Right ventricle myocardium inferior (tissue), 1 donor: ENCODE data around the gene EIF4G3. TPM values are rescaled to one million over a fixed set of nuclear protein-coding genes. Genes with fewer than 3 reads are reported as not detected.
"Not testable (repeated sequence)": the region's sequence is repeated elsewhere in the genome, so short reads cannot be mapped to it uniquely, and the experiment has no call there.

Experiments used
- ATAC-seq: fragments of 200-7000 bp; cut with Tn5 transposase; one replicate; pipeline ENCODE4 v1.9.1; 2020; ENCODE audit warnings: mild to moderate bottlenecking, moderate library complexity
- DNase-seq: peaks from one replicate; pipeline ENCODE4 v3.0.0; 2021; ENCODE audit errors: missing footprints
- intact Hi-C: fragments of 100-400 bp; cut with DNase I; formaldehyde crosslinking; loops from one replicate; pipeline ENCODE4 v1.11.0; 2022
- total RNA-seq: library from RNA; stranded (reverse); fragmentation: NEBNext Ultra II Directional; extraction: Animal tissue kit (Norgen Biotek cat#: 25700); gene quantifications from one replicate; pipeline ENCODE4 v1.2.1, GENCODE V29; 2021
- donor health status: DM: no; HTN: yes; CAD: no; lungs with severe emphysema.

EIF4G3 gene
- total RNA-seq, 1 donor from 2014 or later, result 25.6 TPM

GRCh38 chr1:20949871-20950590 lies 226.7 kb downstream of the EIF4G3 start:
- ATAC-seq, result no peak
- intact Hi-C loops, result no loop called here
- DNase-seq, result no peak

DNA sequence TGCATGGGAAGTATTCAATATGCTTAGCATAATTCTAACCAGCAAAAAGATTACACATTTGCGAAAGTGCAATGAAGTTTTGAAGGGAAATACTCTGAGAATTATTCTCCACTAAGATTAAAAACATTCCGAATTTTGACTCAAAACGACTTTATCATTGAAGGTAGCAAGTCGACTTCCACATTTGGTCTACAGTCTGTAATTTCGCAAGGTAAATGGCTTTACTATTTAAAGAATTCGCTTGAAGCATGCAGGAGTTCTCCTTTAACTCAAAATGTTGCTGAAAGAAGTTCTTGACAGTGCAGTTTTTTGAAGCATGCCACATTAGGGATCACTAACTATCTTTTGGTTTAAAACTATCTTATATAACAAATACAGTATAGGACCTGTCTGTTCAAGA lies 228.6 kb downstream of the EIF4G3 start:
- intact Hi-C loops, result no loop called here
- no peak for ATAC-seq

DNA sequence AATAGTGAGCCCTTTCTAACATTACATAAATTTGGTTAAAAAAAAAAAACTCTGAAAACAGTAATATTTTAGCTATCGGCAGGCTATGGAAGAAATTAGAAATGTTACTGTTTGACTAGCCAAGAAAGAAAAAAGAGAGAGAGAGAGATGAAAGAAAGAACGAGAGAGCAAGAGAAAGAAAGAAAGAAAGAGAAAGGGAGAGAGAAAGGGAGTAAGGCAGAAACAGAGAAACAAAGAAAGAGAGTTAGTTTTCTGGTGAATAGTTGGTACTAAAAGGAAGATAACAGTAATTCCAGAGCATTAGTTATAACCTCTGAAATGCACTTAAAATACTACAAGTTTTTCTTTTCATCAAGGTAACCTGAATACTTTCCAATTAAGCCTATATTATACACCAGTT lies 229.3 kb downstream of the EIF4G3 start:
- ATAC-seq (no peak), DNase-seq (no peak)
- intact Hi-C loops, result no loop called here

More for the DNA sequence above, 228.6 kb downstream of the EIF4G3 start:
- no peak for DNase-seq

- no peak for ATAC-seq
- no peak for DNase-seq
- intact Hi-C loops, result no loop called here
These were observed 240.1 kb downstream of the EIF4G3 start for GRCh38 chr1:20936621-20937020.

DNA sequence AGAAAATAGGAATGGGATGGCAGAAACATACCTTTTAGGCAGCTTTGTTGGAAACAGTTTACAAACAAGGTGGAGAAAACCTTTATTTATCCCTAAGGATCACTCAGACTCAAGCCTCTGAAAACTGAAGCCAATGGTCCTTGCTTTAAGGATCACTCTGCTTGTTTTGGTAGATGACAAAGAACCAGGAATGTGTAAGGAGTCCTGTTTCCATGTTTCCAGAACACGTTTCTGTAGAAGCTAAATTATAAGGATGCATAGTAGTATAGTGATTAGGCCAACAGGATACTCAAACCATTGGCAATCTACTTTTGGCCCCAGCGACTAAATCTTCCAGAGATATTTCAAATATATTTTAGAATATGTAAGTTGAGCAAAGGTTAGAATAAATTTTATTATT lies 240.5 kb downstream of the EIF4G3 start:
- intact Hi-C loops, result no loop called here
- no peak for ATAC-seq
- no peak for DNase-seq

DNA sequence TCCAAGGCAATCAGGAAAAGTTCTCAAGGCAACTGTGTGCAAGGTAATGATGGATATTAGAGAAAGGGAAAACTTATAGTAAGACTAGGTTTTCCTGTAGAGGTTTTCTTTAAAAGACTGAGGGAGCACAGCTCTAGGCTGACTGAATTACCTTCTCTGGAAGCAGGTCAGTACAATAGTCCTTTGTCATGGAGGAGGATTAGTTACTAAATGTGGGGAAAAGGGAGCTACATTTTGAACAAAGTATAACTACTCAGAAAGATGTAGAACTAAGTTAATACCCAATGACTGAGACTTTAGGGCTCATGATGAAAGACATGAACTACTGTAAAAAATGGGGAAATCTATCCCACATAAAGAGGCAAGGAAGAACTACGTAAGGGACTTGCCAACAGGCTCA lies 241.0 kb downstream of the EIF4G3 start:
- intact Hi-C loops, result no loop called here
- no peak for DNase-seq
- ATAC-seq, result no peak

DNA sequence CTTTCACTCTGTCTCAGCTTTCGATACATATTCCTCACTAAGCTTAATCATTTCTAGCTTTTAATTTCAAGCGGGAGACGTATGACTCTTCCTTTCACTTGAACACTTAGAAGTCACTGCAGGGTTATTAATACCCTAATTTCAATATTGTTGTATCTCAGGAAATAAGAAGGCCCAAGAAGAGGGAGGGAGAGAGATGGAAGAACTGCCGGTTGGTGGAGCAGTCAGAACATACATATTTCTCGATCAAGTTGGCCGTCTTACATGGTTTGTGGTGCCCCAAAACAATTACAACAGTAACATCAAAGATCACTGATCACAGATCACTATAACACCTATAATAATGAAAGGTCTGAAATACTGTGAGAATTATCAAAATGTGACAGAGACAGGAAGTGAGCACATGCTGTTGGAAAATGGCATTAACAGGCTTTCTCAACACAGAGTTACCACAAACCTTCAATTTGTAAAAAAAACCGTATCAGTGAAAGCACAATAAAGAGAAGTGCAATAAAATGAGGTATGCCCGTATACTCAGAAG lies 244.2 kb downstream of the EIF4G3 start:
- ATAC-seq, result no peak
- intact Hi-C loops, result no loop called here

GRCh38 chr1:20931930-20932436 lies 244.7 kb downstream of the EIF4G3 start:
- intact Hi-C loops, result no loop called here
- ATAC-seq (no peak), DNase-seq (no peak)

More for the DNA sequence above, 244.2 kb downstream of the EIF4G3 start:
- no peak for DNase-seq

- ATAC-seq (no peak), DNase-seq (no peak)
- intact Hi-C loops, result no loop called here
These were observed 246.3 kb downstream of the EIF4G3 start for GRCh38 chr1:20930427-20930826.

DNA sequence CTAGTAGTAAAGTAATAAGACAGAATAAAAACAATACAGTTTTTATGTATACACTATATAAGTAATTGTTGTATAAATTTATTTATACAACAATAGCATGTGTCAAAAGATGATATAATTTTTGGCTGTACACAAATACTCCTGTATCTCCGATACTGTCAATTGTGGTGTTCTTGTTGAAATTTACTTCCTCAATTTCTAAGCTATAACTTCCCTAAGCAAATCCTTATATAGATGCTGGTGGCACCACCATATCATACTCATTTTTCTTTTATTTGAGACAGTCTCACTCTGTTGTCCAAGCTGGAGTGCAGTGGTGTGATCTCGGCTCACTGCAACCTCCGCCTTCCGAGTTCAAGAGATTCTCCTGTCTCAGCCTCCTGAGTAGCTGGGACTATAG lies 248.6 kb downstream of the EIF4G3 start:
- ATAC-seq, result no peak
- no peak for DNase-seq
- intact Hi-C loops, result no loop called here

DNA sequence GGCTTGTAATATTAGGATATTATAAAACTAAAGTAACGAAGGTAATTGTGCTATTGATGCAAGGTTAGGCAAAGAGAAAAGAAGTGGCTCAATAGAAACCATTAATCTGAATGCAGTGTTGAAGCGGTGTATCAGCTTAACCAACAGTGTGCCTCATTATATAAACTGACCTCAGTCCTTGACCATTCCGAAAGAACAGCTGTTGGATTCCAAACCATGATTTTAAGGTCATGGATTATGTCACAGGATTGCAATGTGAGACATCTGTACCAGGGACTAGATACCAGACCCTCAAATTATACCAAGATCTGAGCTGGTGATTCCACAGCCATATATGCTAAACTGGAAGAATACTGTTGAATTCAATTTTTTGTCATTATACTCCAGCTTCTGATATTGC lies 255.4 kb downstream of the EIF4G3 start:
- DNase-seq (no peak), ATAC-seq (no peak)
- intact Hi-C loops, result no loop called here

DNA sequence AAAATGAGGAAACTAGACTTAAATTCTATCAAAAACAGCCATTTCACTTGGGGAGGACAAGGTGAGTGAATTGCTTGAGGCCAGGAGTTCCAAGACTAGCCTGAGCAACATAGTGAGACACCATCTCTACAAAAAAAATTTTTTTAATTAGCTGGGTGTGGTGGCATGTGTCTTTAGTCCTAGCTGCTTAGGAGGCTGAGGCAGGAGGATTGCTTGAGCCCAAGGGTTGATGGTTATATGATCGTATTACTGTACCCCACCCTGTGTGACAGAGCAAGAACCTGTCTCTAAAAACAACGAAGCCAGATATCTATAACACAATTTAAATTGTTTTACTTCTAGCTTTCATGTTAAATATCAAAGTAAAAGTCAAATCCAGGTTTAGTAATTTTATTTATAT lies 263.5 kb downstream of the EIF4G3 start:
- intact Hi-C loops, result no loop called here
- no peak for ATAC-seq
- no peak for DNase-seq

DNA sequence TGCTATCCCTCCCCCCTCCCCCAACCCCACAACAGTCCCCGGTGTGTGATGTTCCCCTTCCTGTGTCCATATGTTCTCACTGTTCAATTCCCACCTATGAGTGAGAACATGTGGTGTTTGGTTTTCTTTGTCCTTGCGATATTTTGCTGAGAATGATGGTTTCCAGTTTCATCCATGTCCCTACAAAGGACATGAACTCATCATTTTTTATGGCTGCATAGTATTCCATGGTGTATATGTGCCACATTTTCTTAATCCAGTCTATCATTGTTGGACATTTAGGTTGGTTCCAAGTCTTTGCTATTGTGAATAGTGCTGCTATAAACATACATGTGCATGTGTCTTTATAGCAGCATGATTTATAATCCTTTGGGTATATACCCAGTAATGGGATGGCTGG lies 269.2 kb downstream of the EIF4G3 start:
- DNase-seq, intact Hi-C loops, ATAC-seq: not testable (repeated sequence)

- ATAC-seq (no peak), DNase-seq (no peak)
- intact Hi-C loops, result no loop called here
These were observed 273.3 kb downstream of the EIF4G3 start for GRCh38 chr1:20903437-20903836.

- intact Hi-C loops, result no loop called here
- no peak for ATAC-seq
These were observed 276.6 kb downstream of the EIF4G3 start for GRCh38 chr1:20900056-20900455.

GRCh38 chr1:20899154-20899972 lies 277.3 kb downstream of the EIF4G3 start:
- DNase-seq, result no peak
- no peak for ATAC-seq
- intact Hi-C loops, result no loop called here

More at GRCh38 chr1:20900056-20900455, 276.6 kb downstream of the EIF4G3 start:
- no peak for DNase-seq

DNA sequence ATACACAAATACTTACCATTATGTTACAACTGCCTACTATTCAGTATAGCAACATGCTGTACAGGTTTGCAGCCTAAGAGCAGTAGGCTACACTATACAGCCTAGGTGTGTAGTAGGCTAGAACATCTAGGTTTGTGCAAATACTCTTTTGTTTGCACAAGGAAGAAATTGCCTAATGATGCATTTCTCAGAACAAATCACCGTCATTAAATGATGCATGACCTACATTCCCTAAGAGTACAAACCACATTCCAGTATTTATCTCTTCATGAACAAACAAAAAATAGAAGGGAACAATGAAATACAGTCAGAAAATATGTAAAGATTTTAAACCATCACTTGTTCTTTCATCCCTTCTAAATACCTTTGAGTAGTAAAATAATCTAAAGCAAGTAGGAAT lies 279.9 kb downstream of the EIF4G3 start:
- no peak for ATAC-seq
- intact Hi-C loops, result no loop called here

GRCh38 chr1:20893931-20894330 lies 282.8 kb downstream of the EIF4G3 start:
- DNase-seq (no peak), ATAC-seq (no peak)
- intact Hi-C loops, result no loop called here

More for the DNA sequence above, 279.9 kb downstream of the EIF4G3 start:
- no peak for DNase-seq

DNA sequence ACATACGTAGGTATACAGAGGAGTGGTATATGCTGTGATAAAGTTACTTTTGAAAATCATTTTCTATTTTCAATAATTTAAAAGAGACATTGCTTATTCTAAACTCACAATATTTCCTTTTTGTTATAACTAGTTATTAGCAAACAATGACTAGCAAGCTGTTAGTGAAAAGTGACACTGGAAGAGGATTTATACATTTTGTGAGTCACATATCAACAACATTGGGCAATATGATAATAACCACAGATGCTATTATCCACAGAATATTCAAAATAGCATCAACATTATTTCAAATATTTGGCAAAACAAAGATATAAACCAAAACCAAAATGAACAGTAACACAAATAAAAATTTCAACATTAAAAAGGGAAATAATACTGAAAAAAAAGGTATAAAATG lies 285.6 kb downstream of the EIF4G3 start:
- ATAC-seq, result no peak
- DNase-seq, result no peak
- intact Hi-C loops, result no loop called here

GRCh38 chr1:20887246-20887645 lies 289.5 kb downstream of the EIF4G3 start:
- no peak for ATAC-seq
- intact Hi-C loops, result no loop called here

More at GRCh38 chr1:20887246-20887645, 289.5 kb downstream of the EIF4G3 start:
- DNase-seq, result no peak
